Mucosa of rectum (tissue), 2 donors: ENCODE results near the gene DDX39B.
"Not testable (repeated sequence)": the region's sequence is repeated elsewhere in the genome, so short reads cannot be mapped to it uniquely, and the experiment has no call there.

Experiments
- H3K27ac ChIP-seq, 2 donors: one replicate each; pipeline ENCODE4 v1.7.0; 2013; ENCODE audit warnings: inconsistent platforms in 2 of 2, low read depth in 2 of 2, low read length in 2 of 2
- H3K27me3 ChIP-seq, 2 donors: one replicate each; pipeline ENCODE4 v1.7.0; 2013; ENCODE audit warnings: low read length in 2 of 2; ENCODE audit not compliant: control insufficient read depth in 2 of 2, insufficient read depth in 2 of 2
- H3K36me3 ChIP-seq, 2 donors: one replicate each; pipeline ENCODE4 v1.7.0; 2013; ENCODE audit warnings: low read length in 2 of 2; ENCODE audit not compliant: control insufficient read depth in 2 of 2, insufficient read depth in 2 of 2
- H3K4me1 ChIP-seq, 2 donors: one replicate each; pipeline ENCODE4 v1.7.0; 2013; ENCODE audit warnings: low read length in 2 of 2, mild to moderate bottlenecking in 1 of 2; ENCODE audit not compliant: control insufficient read depth in 2 of 2, insufficient read depth in 2 of 2
- H3K4me3 ChIP-seq, 2 donors: one replicate each; pipeline ENCODE4 v1.7.0; 2013; ENCODE audit warnings: low read length in 2 of 2
- H3K9ac ChIP-seq, 2 donors: one replicate each; pipeline ENCODE4 v1.7.0; 2013; ENCODE audit warnings: low read length in 2 of 2, low read depth in 1 of 2, mild to moderate bottlenecking in 1 of 2
- H3K9me3 ChIP-seq, 2 donors: one replicate each; pipeline ENCODE4 v1.7.0; 2013; ENCODE audit warnings: low read length in 2 of 2; ENCODE audit not compliant: control insufficient read depth in 2 of 2
- donor health status: healthy.
- donor health status: Normal muscosa, but diverticular disease.

Gene DDX39B

GRCh38 chr6:31541658-31542521 lies at the start of gene DDX39B:
DDX39B (minus strand) TSS chr6:31542003; CDS start chr6:31540532, 1,471 bp downstream.
- H3K9me3 ChIP-seq: no peaks in the 10 kb centered on the region
- H3K36me3 ChIP-seq: peaks cover 24 to 27% of the 10 kb centered on the region in 2 donors
- peak within 1 kb of the TSS; percentile 96 to 98 for H3K4me3 ChIP-seq
- peaks cover 23 to 29% of the 10 kb centered on the region in 2 donors for H3K4me1 ChIP-seq
- no peaks in the 10 kb centered on the region for H3K27me3 ChIP-seq
- peak within 1 kb of the TSS; percentile 92 to 93 for H3K27ac ChIP-seq
- peak within 1 kb of the TSS; percentile 92 to 96 for H3K9ac ChIP-seq

DNA sequence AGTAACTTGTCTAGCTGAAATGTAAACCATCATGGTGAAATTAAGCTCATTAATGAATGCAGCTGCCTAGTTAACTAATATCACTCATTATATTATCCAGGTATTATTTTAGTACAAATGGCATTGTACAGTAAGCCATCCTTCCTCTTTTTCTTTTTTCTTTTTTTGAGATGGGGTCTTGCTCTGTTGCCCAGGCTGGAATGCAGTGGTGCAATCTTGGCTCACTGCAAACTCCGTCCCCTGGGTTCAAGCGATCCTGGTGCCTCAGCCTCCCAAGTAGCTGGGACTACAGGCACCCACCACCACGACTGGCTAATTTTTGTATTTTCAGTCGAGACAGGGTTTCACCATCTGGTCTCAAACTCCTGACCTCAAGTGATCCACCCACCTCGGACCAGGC lies 48.9 kb upstream of the DDX39B start:
- not testable (repeated sequence) for H3K9ac ChIP-seq, H3K36me3 ChIP-seq, H3K27ac ChIP-seq, H3K4me1 ChIP-seq, H3K27me3 ChIP-seq, H3K4me3 ChIP-seq, H3K9me3 ChIP-seq

DNA sequence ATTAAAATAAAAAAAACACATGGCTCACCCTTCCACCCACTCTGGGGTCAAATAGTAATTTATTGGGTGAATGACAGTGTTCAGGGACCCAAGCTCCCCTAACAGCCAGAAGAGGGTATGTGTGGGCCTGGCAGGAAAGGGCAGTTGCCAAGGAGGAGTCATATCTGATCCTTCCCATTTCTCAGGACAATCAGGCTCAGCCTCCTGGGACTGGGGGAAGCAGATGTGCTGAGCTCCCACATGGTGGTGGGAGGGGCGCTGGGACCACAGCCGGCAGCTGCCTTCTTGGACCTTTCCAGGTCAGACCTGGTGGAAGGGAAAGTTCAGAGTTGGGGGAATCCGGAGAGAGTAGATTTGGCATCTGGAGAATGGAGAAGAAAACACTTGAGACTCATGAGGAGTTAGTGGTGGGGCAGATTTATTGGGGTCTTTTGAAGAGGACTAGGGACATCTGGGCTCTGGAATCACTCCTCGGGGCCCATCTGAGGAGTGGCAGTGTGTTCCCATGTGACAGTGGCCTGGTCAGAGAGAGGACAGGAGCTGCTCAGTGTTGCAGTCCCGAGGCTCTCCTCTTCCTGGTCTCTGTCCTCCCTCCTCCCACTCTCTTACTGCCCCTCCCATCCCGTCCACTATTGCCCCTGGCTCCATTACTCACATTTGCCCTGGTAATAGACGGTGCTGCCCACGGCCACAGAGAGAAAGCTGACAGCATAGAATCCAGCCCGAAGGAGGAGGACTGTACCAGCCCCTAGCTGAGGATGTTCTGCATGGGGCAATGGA lies 47.3 kb upstream of the DDX39B start:
- Histone ChIP-seq H3K4me3 (no peak overlapping the region), H3K9ac (no peak overlapping the region), H3K4me1 (peaks cover 2 to 7% of the 10 kb centered on the region in 2 donors), H3K9me3 (no peaks in the 10 kb centered on the region), H3K27ac (no peak overlapping the region), H3K36me3 (no peaks in the 10 kb centered on the region), H3K27me3 (no peaks in the 10 kb centered on the region)

DNA sequence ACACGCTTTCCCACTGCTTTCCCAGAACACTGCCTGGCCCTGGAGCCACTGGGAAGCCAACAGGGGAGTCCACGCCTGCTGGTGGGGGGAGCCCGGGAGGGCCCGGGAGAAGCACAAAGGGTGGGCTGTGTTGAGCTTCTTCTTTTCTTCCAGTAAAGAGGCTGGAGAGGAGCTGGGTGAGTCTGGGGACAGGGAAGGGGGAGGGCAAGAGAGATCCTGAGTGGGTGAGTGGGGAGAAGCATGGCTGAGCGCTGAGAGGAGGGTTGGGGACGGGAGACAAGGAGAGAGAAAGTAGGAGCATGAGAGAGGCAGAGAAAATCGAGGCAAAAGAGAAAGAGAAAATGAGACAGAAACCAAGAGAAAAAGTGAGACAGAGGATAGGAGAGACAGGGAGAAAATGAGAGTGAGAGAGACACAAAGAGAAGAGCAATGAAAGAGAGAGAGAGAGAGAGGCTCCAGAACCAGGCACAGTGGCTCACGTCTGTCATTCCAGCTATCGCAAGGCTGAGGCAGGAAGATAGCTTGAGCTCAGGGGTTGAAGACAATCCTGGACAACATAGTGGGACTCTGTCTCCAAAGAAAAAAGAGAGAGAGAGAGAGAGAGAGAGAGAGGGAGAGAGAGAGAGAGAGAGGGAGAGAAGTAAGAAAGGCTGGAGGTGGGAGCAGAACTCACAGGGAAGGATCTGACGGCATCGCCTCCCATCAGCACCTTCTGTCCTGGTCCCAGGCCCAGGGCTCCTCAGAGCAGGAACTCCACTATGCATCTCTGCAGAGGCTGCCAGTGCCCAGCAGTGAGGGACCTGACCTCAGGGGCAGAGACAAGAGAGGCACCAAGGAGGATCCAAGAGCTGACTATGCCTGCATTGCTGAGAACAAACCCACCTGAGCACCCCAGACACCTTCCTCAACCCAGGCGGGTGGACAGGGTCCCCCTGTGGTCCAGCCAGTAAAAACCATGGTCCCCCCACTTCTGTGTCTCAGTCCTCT lies 46.3 kb upstream of the DDX39B start:
- no peak overlapping the region for H3K9ac ChIP-seq

GRCh38 chr6:31586599-31587281 lies 44.9 kb upstream of the DDX39B start:
- peak overlapping the region; percentile 13 to 55 for H3K4me3 ChIP-seq
- H3K27me3 ChIP-seq: peaks cover 0 to 7% of the 10 kb centered on the region in 2 donors
- H3K27ac ChIP-seq: peak overlapping the region; percentile 21 to 72
- H3K9me3 ChIP-seq: no peaks in the 10 kb centered on the region
- H3K9ac ChIP-seq: no peak overlapping the region
- H3K4me1 ChIP-seq: peaks cover 0 to 10% of the 10 kb centered on the region in 2 donors
- no peaks in the 10 kb centered on the region for H3K36me3 ChIP-seq

More for the DNA sequence above, 46.3 kb upstream of the DDX39B start:
- no peaks in the 10 kb centered on the region for H3K27me3 ChIP-seq
- H3K36me3 ChIP-seq: no peaks in the 10 kb centered on the region
- H3K27ac ChIP-seq: peak overlapping the region in 1 of 2 donors; percentile 72
- H3K4me1 ChIP-seq: peaks cover 2 to 7% of the 10 kb centered on the region in 2 donors
- no peaks in the 10 kb centered on the region for H3K9me3 ChIP-seq
- peak overlapping the region in 1 of 2 donors; percentile 43 for H3K4me3 ChIP-seq

GRCh38 chr6:31586008-31586407 lies 44.2 kb upstream of the DDX39B start, which contains the start of gene LST1:
LST1 (plus strand) TSS chr6:31586277; CDS start chr6:31587300, 1,023 bp downstream.
- peak within 1 kb of the TSS; percentile 21 to 72 for H3K27ac ChIP-seq
- H3K36me3 ChIP-seq: no peaks in the 10 kb centered on the region
- peak within 1 kb of the TSS; percentile 13 to 55 for H3K4me3 ChIP-seq
- peaks cover 4 to 10% of the 10 kb centered on the region in 2 donors for H3K4me1 ChIP-seq
- no peak within 1 kb of the TSS for H3K9ac ChIP-seq
- H3K9me3 ChIP-seq: no peaks in the 10 kb centered on the region
- peaks cover 2 to 13% of the 10 kb centered on the region in 2 donors for H3K27me3 ChIP-seq

- no peaks in the 10 kb centered on the region for H3K36me3 ChIP-seq
- H3K27me3 ChIP-seq: peaks cover 2 to 14% of the 10 kb centered on the region in 2 donors
- no peaks in the 10 kb centered on the region for H3K9me3 ChIP-seq
- H3K4me3 ChIP-seq: no peak overlapping the region
- no peak overlapping the region for H3K9ac ChIP-seq
- H3K27ac ChIP-seq: peak overlapping the region; percentile 6 to 72
- H3K4me1 ChIP-seq: peaks cover 8 to 12% of the 10 kb centered on the region in 2 donors
Observed at GRCh38 chr6:31585491-31585890, 43.7 kb upstream of the DDX39B start.

- Histone ChIP-seq H3K4me1 (peaks cover 9 to 14% of the 10 kb centered on the region in 2 donors), H3K27me3 (peaks cover 7 to 14% of the 10 kb centered on the region in 2 donors), H3K9me3 (no peaks in the 10 kb centered on the region), H3K27ac (peak within 1 kb of the TSS; percentile 73 to 79), H3K9ac (peak within 1 kb of the TSS; percentile 78 to 89), H3K4me3 (peak within 1 kb of the TSS; percentile 83 to 93), H3K36me3 (no peaks in the 10 kb centered on the region)
Observed at GRCh38 chr6:31582230-31582643, 40.4 kb upstream of the DDX39B start, which contains the start of gene LTB. LTB (minus strand) TSS chr6:31582424; CDS start chr6:31582417, 7 bp downstream.
